WTC11 (cell line): Measurements from ENCODE around the gene NR3C2. TPM values are rescaled to one million over a fixed set of nuclear protein-coding genes. Genes with fewer than 3 reads are reported as not detected.

Experiments
- ATAC-seq: fragments of 200-7000 bp; cut with Tn5 transposase; 2 replicates; pipeline ENCODE4 v1.10.0; 2021; ENCODE audit warnings: mild to moderate bottlenecking, moderate library complexity
- CTCF ChIA-PET: fragments of 300-600 bp; sonication (Branson Sonifier 250); formaldehyde crosslinking; loops from one replicate; lab custom pipeline; 2021; ENCODE audit warnings: antibody characterized with exemption; lab: Charles Lee
- POLR2A ChIA-PET: fragments of 350-600 bp; sonication (Branson Sonifier 250); formaldehyde crosslinking; loops from one replicate; lab custom pipeline; 2021; ENCODE audit warnings: antibody characterized with exemption; lab: Charles Lee
- DNase-seq: peaks from one replicate; pipeline ENCODE4 v3.0.0; 2021; ENCODE audit warnings: low spot score
- H3K27ac Mint-ChIP-seq: 2 replicates; pipeline ENCODE4 v1.8.0; 2021; ENCODE audit warnings: mixed read lengths
- H3K27me3 Mint-ChIP-seq: 2 replicates; pipeline ENCODE4 v1.8.0; 2021; ENCODE audit warnings: low read depth, mild to moderate bottlenecking, moderate library complexity, mixed read lengths
- H3K36me3 Mint-ChIP-seq: 2 replicates; pipeline ENCODE4 v1.8.0; 2021; ENCODE audit warnings: mixed read lengths
- H3K4me1 Mint-ChIP-seq: 2 replicates; pipeline ENCODE4 v1.8.0; 2022; ENCODE audit warnings: mixed read lengths
- H3K4me3 Mint-ChIP-seq: 2 replicates; pipeline ENCODE4 v1.8.0; 2021; ENCODE audit warnings: mild to moderate bottlenecking, moderate library complexity, mixed read lengths
- H3K9me3 Mint-ChIP-seq: 2 replicates; pipeline ENCODE4 v1.8.0; 2021; ENCODE audit warnings: mixed read lengths
- ARID4B ChIP-seq: sonication (generic); formaldehyde crosslinking; IDR thresholded peaks from 2 replicates; pipeline ENCODE4 v1.8.0; 2023; ENCODE audit warnings: missing genetic modification reagents, mild to moderate bottlenecking, borderline replicate concordance
- ATF1 ChIP-seq: sonication (generic); formaldehyde crosslinking; IDR thresholded peaks from 2 replicates; pipeline ENCODE4 v1.8.1; 2023; ENCODE audit warnings: mild to moderate bottlenecking, moderate library complexity, missing genetic modification reagents
- CREB1 ChIP-seq: sonication (generic); formaldehyde crosslinking; IDR thresholded peaks from 2 replicates; pipeline ENCODE4 v1.8.0; 2023; ENCODE audit warnings: mild to moderate bottlenecking, missing genetic modification reagents
- E2F4 ChIP-seq: sonication (generic); formaldehyde crosslinking; IDR thresholded peaks from 2 replicates; pipeline ENCODE4 v1.8.1; 2022; ENCODE audit warnings: low read depth, mild to moderate bottlenecking, moderate library complexity, missing genetic modification reagents, borderline replicate concordance
- FOXJ3 ChIP-seq: sonication (generic); formaldehyde crosslinking; IDR thresholded peaks from 2 replicates; pipeline ENCODE4 v1.9.0; 2021; ENCODE audit warnings: missing genetic modification reagents, mild to moderate bottlenecking, borderline replicate concordance
- FOXK1 ChIP-seq: sonication (generic); formaldehyde crosslinking; IDR thresholded peaks from 2 replicates; pipeline ENCODE4 v1.8.0; 2022; ENCODE audit warnings: mild to moderate bottlenecking, moderate library complexity, missing genetic modification reagents
- FOXP1 ChIP-seq: sonication (generic); formaldehyde crosslinking; IDR thresholded peaks from 2 replicates; pipeline ENCODE4 v1.8.0; 2022; ENCODE audit warnings: missing genetic modification reagents, mild to moderate bottlenecking, moderate library complexity, borderline replicate concordance
- IRF1 ChIP-seq: sonication (generic); formaldehyde crosslinking; IDR thresholded peaks from 2 replicates; pipeline ENCODE4 v1.8.0; 2023; ENCODE audit warnings: missing genetic modification reagents
- MYBL2 ChIP-seq: sonication (generic); formaldehyde crosslinking; IDR thresholded peaks from 2 replicates; pipeline ENCODE4 v1.8.1; 2023; ENCODE audit warnings: mild to moderate bottlenecking, moderate library complexity, missing genetic modification reagents
- NFATC4 ChIP-seq: fragments of 250-450 bp; sonication (Bioruptor Pico); IDR thresholded peaks from 2 replicates; pipeline ENCODE4 v1.9.0; 2021; ENCODE audit warnings: mild to moderate bottlenecking
- NFE2L1 ChIP-seq: sonication (generic); formaldehyde crosslinking; IDR thresholded peaks from 2 replicates; pipeline ENCODE4 v1.8.1; 2023; ENCODE audit warnings: missing genetic modification reagents
- NR1H2 ChIP-seq: sonication (generic); formaldehyde crosslinking; IDR thresholded peaks from 2 replicates; pipeline ENCODE4 v1.9.0; 2021; ENCODE audit warnings: mild to moderate bottlenecking, moderate library complexity, missing genetic modification reagents
- NR2C2 ChIP-seq: sonication (generic); formaldehyde crosslinking; IDR thresholded peaks from 2 replicates; pipeline ENCODE4 v1.8.0; 2022; ENCODE audit warnings: mild to moderate bottlenecking, missing genetic modification reagents
- PREB ChIP-seq: sonication (generic); formaldehyde crosslinking; IDR thresholded peaks from 2 replicates; pipeline ENCODE4 v1.8.1; 2022; ENCODE audit warnings: mild to moderate bottlenecking, missing genetic modification reagents, moderate library complexity, borderline replicate concordance
- RORB ChIP-seq: fragments of 250-450 bp; sonication (Bioruptor Pico); IDR thresholded peaks from 2 replicates; pipeline ENCODE4 v1.9.0; 2021; ENCODE audit warnings: mild to moderate bottlenecking
- SMAD4 ChIP-seq: sonication (generic); formaldehyde crosslinking; IDR thresholded peaks from 2 replicates; pipeline ENCODE4 v1.8.0; 2022; ENCODE audit warnings: mild to moderate bottlenecking, missing genetic modification reagents
- TEAD1 ChIP-seq: sonication (generic); formaldehyde crosslinking; IDR thresholded peaks from 2 replicates; pipeline ENCODE4 v1.8.0; 2022; ENCODE audit warnings: mild to moderate bottlenecking, missing genetic modification reagents
- TP53 ChIP-seq: sonication (generic); formaldehyde crosslinking; IDR thresholded peaks from 2 replicates; pipeline ENCODE4 v1.8.1; 2023; ENCODE audit warnings: mild to moderate bottlenecking, missing genetic modification reagents
- ZNF219 ChIP-seq: sonication (generic); formaldehyde crosslinking; IDR thresholded peaks from 2 replicates; pipeline ENCODE4 v1.8.0; 2023; ENCODE audit warnings: missing genetic modification reagents, mild to moderate bottlenecking, borderline replicate concordance
- ZNF232 ChIP-seq: sonication (generic); formaldehyde crosslinking; IDR thresholded peaks from 2 replicates; pipeline ENCODE4 v1.8.0; 2022; ENCODE audit warnings: mild to moderate bottlenecking, missing genetic modification reagents
- ZNF263 ChIP-seq: sonication (generic); formaldehyde crosslinking; IDR thresholded peaks from 2 replicates; pipeline ENCODE4 v1.8.1; 2022; ENCODE audit warnings: low read depth, mild to moderate bottlenecking, moderate library complexity, missing genetic modification reagents
- ZNF281 ChIP-seq: sonication (generic); formaldehyde crosslinking; IDR thresholded peaks from 2 replicates; pipeline ENCODE4 v1.8.0; 2023; ENCODE audit warnings: mild to moderate bottlenecking, missing genetic modification reagents
- ZNF416 ChIP-seq: fragments of 250-450 bp; sonication (Bioruptor Pico); IDR thresholded peaks from 2 replicates; pipeline ENCODE4 v1.9.0; 2021; ENCODE audit warnings: mild to moderate bottlenecking, inconsistent platforms
- total RNA-seq: library from RNA; stranded (reverse); gene quantifications from 3 replicates; pipeline ENCODE4 v1.2.3, GENCODE V29; 2021

Gene NR3C2
- total RNA-seq, 1 experiment from 2014 or later: 2.8 TPM

- no peaks in the 10 kb centered on the region for H3K36me3 Mint-ChIP-seq
- H3K27me3 Mint-ChIP-seq: peaks cover 43% of the 10 kb centered on the region
- H3K4me3 Mint-ChIP-seq: no peak overlapping the region
- TF ChIP-seq NFE2L1 (CRISPR knock-in tag) (no peak), NR2C2 (no peak), ATF1 (no peak), FOXP1 (no peak), ZNF219 (CRISPR knock-in tag) (no peak), ARID4B (CRISPR knock-in tag) (no peak), TEAD1 (CRISPR knock-in tag) (no peak), RORB (CRISPR knock-in tag) (no peak), FOXK1 (CRISPR knock-in tag) (no peak), PREB (no peak), ZNF263 (CRISPR knock-in tag) (no peak)
- H3K9me3 Mint-ChIP-seq: 0 out of 2 replicates have a peak, but pooled peaks cover 5% of the 10 kb centered on the region
- H3K4me1 Mint-ChIP-seq: peaks cover 9% of the 10 kb centered on the region
- POLR2A ChIA-PET: no interaction called here
- CTCF ChIA-PET: no interaction called here
- H3K27ac Mint-ChIP-seq: no peak overlapping the region
- DNase-seq: no peak
- no peak for ATAC-seq
Observed at GRCh38 chr4:148447681-148448080, 5.5 kb upstream of the NR3C2 start.

- H3K27me3 Mint-ChIP-seq: peaks cover 51% of the 10 kb centered on the region
- POLR2A ChIA-PET: interaction anchor here (0.7 kb wide), 1 partner anchor 390 kb away, joined by 8 read pairs; no protein-coding TSS in a partner anchor
- TF ChIP-seq FOXK1 (CRISPR knock-in tag) (no peak), IRF1 (no peak), MYBL2 (CRISPR knock-in tag) (no peak), FOXJ3 (CRISPR knock-in tag) (no peak), CREB1 (no peak), ZNF281 (no peak), NFATC4 (CRISPR knock-in tag) (no peak), NR1H2 (CRISPR knock-in tag) (no peak), TP53 (CRISPR knock-in tag) (no peak), ZNF416 (CRISPR knock-in tag) (no peak), NFE2L1 (CRISPR knock-in tag) (no peak), E2F4 (no peak), ZNF232 (CRISPR knock-in tag) (no peak), SMAD4 (CRISPR knock-in tag) (no peak)
- TF ChIP-seq, all 79 proteins: peak for 0
- H3K36me3 Mint-ChIP-seq: no peaks in the 10 kb centered on the region
- no peaks in the 10 kb centered on the region for H3K9me3 Mint-ChIP-seq
- H3K4me3 Mint-ChIP-seq: peak overlapping the region; percentile 81
- DNase-seq: no peak
- CTCF ChIA-PET: no interaction called here
- H3K27ac Mint-ChIP-seq: no peak overlapping the region
- ATAC-seq: no peak
- H3K4me1 Mint-ChIP-seq: peaks cover 8% of the 10 kb centered on the region
Observed at GRCh38 chr4:148445860-148446330, 3.7 kb upstream of the NR3C2 start.
